Gastrocnemius medialis (tissue), 4 donors: ENCODE results near the gene VIPR2. TPM values are rescaled to one million over a fixed set of nuclear protein-coding genes. Genes with fewer than 3 reads are reported as not detected.
"Not testable (repeated sequence)": the region's sequence is repeated elsewhere in the genome, so short reads cannot be mapped to it uniquely, and the experiment has no call there.

ENCODE experiments used
- ATAC-seq, 2 donors: fragments of 150-250 bp; one replicate each; pipeline ENCODE4 v1.9.1; 2016
- DNase-seq, 2 donors: peaks; one replicate each; pipeline ENCODE4 v3.0.0-alpha.2; 2019
- H3K27ac ChIP-seq, 4 donors: fragments of 200-600 bp; sonication (generic); 1 replicate in 1 of 4; 2 replicates in 3 of 4; pipeline ENCODE4 v1.5.1; 2016 to 2018; ENCODE audit warnings: mild to moderate bottlenecking in 2 of 4, moderate library complexity in 1 of 4
- H3K27me3 ChIP-seq, 3 donors: fragments of 200-600 bp; sonication (generic) in 2 of 3; 1 replicate in 1 of 3; 2 replicates in 2 of 3; pipeline versions ENCODE4 v1.5.1 to v1.6.0; 2016 to 2019; ENCODE audit warnings: mild to moderate bottlenecking in 1 of 3, moderate library complexity in 1 of 3
- H3K36me3 ChIP-seq, 2 donors: fragments of 200-600 bp; sonication (generic) in 1 of 2; one replicate each; pipeline ENCODE4 v1.5.1; 2017 to 2018
- H3K4me1 ChIP-seq, 2 donors: fragments of 200-600 bp; sonication (generic) in 1 of 2; one replicate each; pipeline ENCODE4 v1.5.1; 2016 to 2017; ENCODE audit warnings: mild to moderate bottlenecking in 2 of 2
- H3K4me3 ChIP-seq, 4 donors: fragments of 200-600 bp; sonication (generic) in 3 of 4; 1 replicate in 1 of 4; 2 replicates in 3 of 4; pipeline ENCODE4 v1.5.1; 2016 to 2019; ENCODE audit warnings: mild to moderate bottlenecking in 2 of 4
- H3K9me3 ChIP-seq, 3 donors: fragments of 200-600 bp; sonication (generic) in 2 of 3; 1 replicate in 1 of 3; 2 replicates in 2 of 3; pipeline ENCODE4 v1.5.1; 2016 to 2019
- CTCF ChIP-seq, 5 experiments: fragments of 450-650 bp in 3 of 5; fragments of 200-600 bp in 2 of 5; sonication (generic) in 2 of 5; IDR thresholded peaks in 4 of 5; conservative IDR thresholded peaks in 1 of 5; 1 replicate in 4 of 5; 2 replicates in 1 of 5; pipeline ENCODE4 v1.5.1; 2016 to 2019; ENCODE audit warnings: antibody characterized with exemption in 5 of 5, mild to moderate bottlenecking in 3 of 5, moderate library complexity in 3 of 5
- POLR2A ChIP-seq, 2 donors: fragments of 450-650 bp; IDR thresholded peaks; one replicate each; pipeline ENCODE4 v1.6.1; 2017; ENCODE audit warnings: antibody characterized with exemption in 2 of 2, mild to moderate bottlenecking in 2 of 2, moderate library complexity in 2 of 2
- in situ Hi-C, 4 donors: fragments of 200-750 bp; cut with MboI; loops; one replicate each; pipeline versions ENCODE4 v1.15.0 to v1.8.0; 2017; ENCODE audit warnings: low sequenced_read_pairs in 4 of 4
- intact Hi-C: fragments of 100-400 bp; cut with DNase I; formaldehyde crosslinking; loops from one replicate; pipeline ENCODE4 v1.15.1; 2023; ENCODE audit warnings: low total_unique reads
- total RNA-seq, 4 donors: library from RNA; depleted of rRNA; stranded (reverse); fragments of >200 nt; gene quantifications; one replicate each; pipeline versions ENCODE4 v1.1.0 to v1.2.3, GENCODE V29; 2016

VIPR2 gene
- total RNA-seq, 4 donors from 2014 or later = 0.39 to 2.2 (median 0.80) TPM

GRCh38 chr7:159000859-159001435, 143.7 kb downstream of the VIPR2 start:
- Histone ChIP-seq H3K4me3 (no peak overlapping the region), H3K36me3 (no peaks in the 10 kb centered on the region), H3K27me3 (peaks cover 0 to 10% (median 8%) of the 10 kb centered on the region in 3 donors), H3K4me1 (no peaks in the 10 kb centered on the region), H3K27ac (no peak overlapping the region), H3K9me3 (no peaks in the 10 kb centered on the region)
- no peak for DNase-seq
- no peak for ATAC-seq
- intact Hi-C loops (no loop called here), in situ Hi-C loops (no loop called here)
- TF ChIP-seq POLR2A (IDR thresholded peaks at IDR 0.05) (no peak), CTCF (IDR thresholded peaks at IDR 0.05 in 4 of 5, conservative IDR thresholded peaks at IDR 0.05 in 1 of 5) (no peak)

- intact Hi-C loops (no loop called here), in situ Hi-C loops (no loop called here)
- no peaks in the 10 kb centered on the region for H3K9me3 ChIP-seq
- peaks cover 2 to 10% (median 8%) of the 10 kb centered on the region in 3 donors for H3K27me3 ChIP-seq
- no peak for TF ChIP-seq CTCF (IDR thresholded peaks at IDR 0.05 in 4 of 5, conservative IDR thresholded peaks at IDR 0.05 in 1 of 5)
- TF ChIP-seq POLR2A (IDR thresholded peaks at IDR 0.05) = no peak
- no peaks in the 10 kb centered on the region for H3K36me3 ChIP-seq
- H3K4me1 ChIP-seq = no peaks in the 10 kb centered on the region
- H3K27ac ChIP-seq = no peak overlapping the region
- DNase-seq (no peak), ATAC-seq (no peak)
- no peak overlapping the region for H3K4me3 ChIP-seq
Measured at GRCh38 chr7:159000070-159000469, 144.6 kb downstream of the VIPR2 start.

- ATAC-seq = no peak
Measured at GRCh38 chr7:158999496-158999895, 145.2 kb downstream of the VIPR2 start.

GRCh38 chr7:158998261-158998660, 146.4 kb downstream of the VIPR2 start:
- ATAC-seq, intact Hi-C loops, H3K4me3 ChIP-seq, in situ Hi-C loops, H3K36me3 ChIP-seq, H3K9me3 ChIP-seq, H3K27ac ChIP-seq, DNase-seq, H3K4me1 ChIP-seq: not testable (repeated sequence)
- peaks cover 6 to 24% (median 14%) of the 10 kb centered on the region in 3 donors for H3K27me3 ChIP-seq

More at GRCh38 chr7:158999496-158999895, 145.2 kb downstream of the VIPR2 start:
- H3K36me3 ChIP-seq = no peaks in the 10 kb centered on the region
- no peaks in the 10 kb centered on the region for H3K4me1 ChIP-seq
- intact Hi-C loops (no loop called here), in situ Hi-C loops (no loop called here)
- H3K27me3 ChIP-seq = peaks cover 5 to 12% (median 10%) of the 10 kb centered on the region in 3 donors
- TF ChIP-seq CTCF (IDR thresholded peaks at IDR 0.05 in 4 of 5, conservative IDR thresholded peaks at IDR 0.05 in 1 of 5) (no peak), POLR2A (IDR thresholded peaks at IDR 0.05) (no peak)
- no peak overlapping the region for H3K27ac ChIP-seq
- H3K9me3 ChIP-seq = no peaks in the 10 kb centered on the region
- H3K4me3 ChIP-seq = no peak overlapping the region
- no peak for DNase-seq

GRCh38 chr7:158997471-158997870, 147.2 kb downstream of the VIPR2 start:
- no peak for ATAC-seq
- Histone ChIP-seq H3K4me1 (no peaks in the 10 kb centered on the region), H3K9me3 (no peaks in the 10 kb centered on the region), H3K27ac (no peak overlapping the region), H3K4me3 (peak overlapping the region in 2 of 4 donors; percentile 4 to 33), H3K27me3 (peaks cover 12 to 30% (median 20%) of the 10 kb centered on the region in 3 donors), H3K36me3 (no peaks in the 10 kb centered on the region)
- no peak for DNase-seq
- in situ Hi-C loops = no loop called here
- intact Hi-C loops = no loop called here
- no peak for TF ChIP-seq POLR2A (IDR thresholded peaks at IDR 0.05)
- no peak for TF ChIP-seq CTCF (IDR thresholded peaks at IDR 0.05 in 4 of 5, conservative IDR thresholded peaks at IDR 0.05 in 1 of 5)
